AG04449 (cell line): ENCODE results near the gene PDE1A.

ENCODE experiments used
- CTCF ChIA-PET: fragments of 350-600 bp; formaldehyde crosslinking; extraction: SDS; loops from one replicate; lab custom pipeline; 2021; ENCODE audit warnings: antibody characterized with exemption; lab: Yijun Ruan, JAX
- POLR2A ChIA-PET: fragments of 400-600, 350-600 bp; formaldehyde crosslinking; extraction: SDS; loops from one replicate; lab custom pipeline; 2020; ENCODE audit warnings: antibody characterized with exemption, inconsistent platforms; lab: Yijun Ruan, JAX
- DNase-seq: peaks from one replicate; pipeline ENCODE4 v3.0.0-alpha.2; 2010; ENCODE audit warnings: low read depth, low spot score
- H3K4me3 ChIP-seq: 2 replicates; pipeline ENCODE4 v1.5.1; 2011; ENCODE audit warnings: low read depth, mild to moderate bottlenecking, control low read depth, low read length
- TF ChIP-seq, protein P1 (sequence below): IDR thresholded peaks from one replicate; pipeline ENCODE4 v1.5.1; 2011; ENCODE audit warnings: mild to moderate bottlenecking, moderate library complexity, low read length, control low read depth, inconsistent platforms; ENCODE audit not compliant: insufficient read depth; ENCODE audit errors: missing control alignments

The PDE1A gene

DNA sequence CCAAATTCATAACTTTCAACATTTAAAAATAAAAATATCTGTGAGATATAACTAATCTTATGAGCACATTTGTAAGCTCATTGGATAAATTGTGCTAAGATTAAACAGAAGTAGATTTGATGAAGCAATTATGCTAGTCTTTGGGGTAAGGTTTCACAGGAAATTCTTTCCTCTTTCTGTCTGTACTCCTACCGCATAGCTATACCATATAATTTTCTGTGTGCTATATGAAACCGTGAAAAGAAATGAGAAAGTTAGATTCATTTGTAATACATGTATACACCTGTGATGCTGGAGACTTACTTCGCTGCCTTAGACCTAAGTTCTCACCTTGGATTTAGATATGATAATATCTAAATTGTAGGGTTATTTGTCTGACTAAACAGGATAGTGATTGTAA is 256.5 kb downstream of the PDE1A start:
- ChIA-PET POLR2A (no interaction called here), CTCF (interaction anchor here (1.0 to 1.2 kb wide), 2 partner anchors 9 to 16 kb away, joined by 3 read pairs; no protein-coding TSS in a partner anchor)
- no peak overlapping the region for H3K4me3 ChIP-seq
- TF ChIP-seq, protein P1, sequence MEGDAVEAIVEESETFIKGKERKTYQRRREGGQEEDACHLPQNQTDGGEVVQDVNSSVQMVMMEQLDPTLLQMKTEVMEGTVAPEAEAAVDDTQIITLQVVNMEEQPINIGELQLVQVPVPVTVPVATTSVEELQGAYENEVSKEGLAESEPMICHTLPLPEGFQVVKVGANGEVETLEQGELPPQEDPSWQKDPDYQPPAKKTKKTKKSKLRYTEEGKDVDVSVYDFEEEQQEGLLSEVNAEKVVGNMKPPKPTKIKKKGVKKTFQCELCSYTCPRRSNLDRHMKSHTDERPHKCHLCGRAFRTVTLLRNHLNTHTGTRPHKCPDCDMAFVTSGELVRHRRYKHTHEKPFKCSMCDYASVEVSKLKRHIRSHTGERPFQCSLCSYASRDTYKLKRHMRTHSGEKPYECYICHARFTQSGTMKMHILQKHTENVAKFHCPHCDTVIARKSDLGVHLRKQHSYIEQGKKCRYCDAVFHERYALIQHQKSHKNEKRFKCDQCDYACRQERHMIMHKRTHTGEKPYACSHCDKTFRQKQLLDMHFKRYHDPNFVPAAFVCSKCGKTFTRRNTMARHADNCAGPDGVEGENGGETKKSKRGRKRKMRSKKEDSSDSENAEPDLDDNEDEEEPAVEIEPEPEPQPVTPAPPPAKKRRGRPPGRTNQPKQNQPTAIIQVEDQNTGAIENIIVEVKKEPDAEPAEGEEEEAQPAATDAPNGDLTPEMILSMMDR, result no peak
- DNase-seq, result no peak

DNA sequence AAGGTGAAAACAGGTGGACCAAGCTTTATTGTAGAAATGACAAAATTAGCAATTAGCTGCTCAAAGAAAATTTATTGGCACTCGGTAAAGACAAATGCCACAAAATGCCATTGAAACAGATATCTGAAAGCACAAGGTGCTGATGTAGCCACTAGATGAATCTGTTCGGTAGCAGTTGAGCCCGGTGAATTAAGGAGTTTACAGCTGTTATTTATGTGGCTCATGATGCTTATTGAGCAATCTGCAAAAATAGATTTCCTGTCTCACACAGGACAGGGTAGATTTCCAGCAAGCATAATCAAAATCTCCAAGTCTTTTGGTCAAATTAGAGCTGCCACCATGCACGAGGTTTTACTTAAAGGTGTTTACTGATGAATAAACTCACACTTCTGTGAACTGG is 259.0 kb downstream of the PDE1A start:
- no peak for DNase-seq
- ChIA-PET POLR2A (no interaction called here), CTCF (no interaction called here)
- TF ChIP-seq, protein P1, result no peak
- H3K4me3 ChIP-seq, result no peak overlapping the region

DNA sequence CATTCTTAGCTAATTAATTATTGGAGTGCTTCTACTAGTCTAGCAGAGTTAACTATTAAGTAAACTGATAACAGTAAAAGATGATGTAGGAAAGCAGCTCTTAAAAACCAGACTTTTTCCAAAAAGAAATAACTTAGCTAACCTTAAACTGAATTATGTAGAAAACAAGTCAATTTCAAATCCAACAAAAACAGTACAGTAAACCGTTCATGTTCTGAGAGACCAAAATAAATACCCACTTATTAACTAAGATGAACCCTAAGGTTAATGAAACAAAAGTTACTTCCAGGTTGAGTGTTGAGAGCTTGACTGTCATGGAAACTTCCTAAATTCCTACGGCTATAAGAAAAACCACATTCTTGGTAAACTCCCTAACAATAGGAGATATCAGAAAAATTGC is 260.0 kb downstream of the PDE1A start:
- TF ChIP-seq, protein P1, result no peak
- POLR2A ChIA-PET, result no interaction called here
- no peak overlapping the region for H3K4me3 ChIP-seq
- CTCF ChIA-PET, result interaction anchor here (1.2 kb wide), 1 partner anchor 485 kb away, joined by 3 read pairs; no protein-coding TSS in a partner anchor
- no peak for DNase-seq

DNA sequence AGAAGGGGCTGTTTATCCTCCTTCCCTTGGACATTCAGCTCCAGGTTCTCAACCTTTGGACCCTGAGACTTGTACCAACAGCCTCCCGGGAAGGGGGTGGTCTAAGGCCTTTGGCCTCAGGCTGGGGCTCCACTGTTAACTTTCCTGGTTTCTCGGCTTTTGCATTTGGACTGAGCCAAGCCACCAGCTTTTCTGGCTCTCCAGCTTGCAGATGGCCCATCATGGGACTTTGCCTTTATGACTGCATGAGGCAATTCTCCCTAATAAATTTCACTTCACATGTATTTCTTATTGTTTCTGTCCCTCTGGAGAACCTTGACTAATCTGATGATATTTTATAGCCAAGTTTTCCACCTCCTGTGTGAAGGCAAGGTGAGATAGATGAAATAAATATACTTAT is 260.4 kb downstream of the PDE1A start:
- ChIA-PET POLR2A (no interaction called here), CTCF (interaction anchor here (1.2 kb wide), 1 partner anchor 486 kb away, joined by 3 read pairs; no protein-coding TSS in a partner anchor)
- TF ChIP-seq, protein P1, result no peak
- DNase-seq, result no peak
- H3K4me3 ChIP-seq, result no peak overlapping the region

DNA sequence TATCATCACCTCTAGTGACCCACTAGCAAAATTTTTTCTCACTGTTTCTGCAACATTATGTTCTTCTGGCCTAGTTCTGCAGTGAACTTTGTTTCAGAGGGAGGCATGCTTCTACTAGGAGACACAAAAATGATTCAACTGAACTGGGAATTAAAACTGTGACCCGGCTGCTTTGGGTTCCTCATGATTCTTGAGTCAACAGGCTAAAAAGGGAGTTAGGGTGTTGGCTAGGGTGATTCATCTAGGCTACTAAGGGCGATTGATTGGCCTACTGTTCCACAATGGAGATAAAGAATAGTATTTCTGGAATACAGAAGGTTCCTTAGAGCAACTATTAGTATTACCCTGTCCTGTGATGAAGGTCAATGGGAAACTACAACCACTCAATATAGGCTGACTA is 261.6 kb downstream of the PDE1A start:
- ChIA-PET POLR2A (no interaction called here), CTCF (no interaction called here)
- TF ChIP-seq, protein P1, result no peak
- H3K4me3 ChIP-seq, result no peak overlapping the region
- DNase-seq, result no peak

DNA sequence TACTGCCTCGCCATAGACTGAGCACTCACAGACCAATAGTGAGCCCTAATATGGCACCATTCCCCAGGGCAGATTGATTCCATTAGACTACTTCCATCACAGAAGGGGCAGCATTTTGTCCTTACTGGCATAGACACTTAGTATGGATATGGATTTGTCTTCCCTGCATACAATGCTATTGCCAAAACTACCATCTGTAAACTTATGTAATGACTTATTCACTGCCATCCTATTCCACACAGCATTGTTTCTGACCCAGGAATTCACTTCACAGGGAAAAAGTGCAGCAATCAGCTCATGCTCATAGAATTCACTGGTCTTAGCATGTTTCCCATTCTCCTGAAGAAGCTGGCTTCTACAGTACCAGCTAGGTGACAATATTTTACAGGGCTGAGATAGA is 262.1 kb downstream of the PDE1A start:
- DNase-seq, result no peak
- ChIA-PET POLR2A (no interaction called here), CTCF (no interaction called here)
- TF ChIP-seq, protein P1, result no peak
- no peak overlapping the region for H3K4me3 ChIP-seq
